PC-3 (cell line): Measurements from ENCODE around the gene SNAP47. TPM values are rescaled to one million over a fixed set of nuclear protein-coding genes. Genes with fewer than 3 reads are reported as not detected.

Source experiments
- ATAC-seq: fragments of 200-7000 bp; cut with Tn5 transposase; 2 replicates; pipeline ENCODE4 v1.9.1; 2020; ENCODE audit warnings: mild to moderate bottlenecking, moderate library complexity
- BruUV-seq: library from RNA; stranded (reverse); fragments of 400-500 nt; replicated peaks from 2 replicates; lab custom pipeline; 2021; lab: Mats Ljungman, UMichigan
- CTCF ChIA-PET: fragments of 300-600 bp; sonication (Branson Sonifier 250); formaldehyde crosslinking; loops from one replicate; lab custom pipeline; 2022; ENCODE audit warnings: antibody characterized with exemption; lab: Charles Lee
- POLR2A ChIA-PET: fragments of 300-600 bp; sonication (Branson Sonifier 250); formaldehyde crosslinking; loops from one replicate; lab custom pipeline; 2022; ENCODE audit warnings: antibody characterized with exemption; ENCODE audit not compliant: unreplicated experiment; lab: Charles Lee
- DNase-seq: peaks from one replicate; pipeline ENCODE4 v3.0.0-alpha.2; 2015
- H2AFZ ChIP-seq: fragments of 300-600 bp; sonication (generic); 2 replicates; pipeline ENCODE4 v1.6.0; 2016; ENCODE audit warnings: antibody characterized with exemption, low read length
- H3F3A ChIP-seq: fragments of 300-600 bp; sonication (generic); one replicate; pipeline ENCODE4 v1.6.0; 2017; ENCODE audit warnings: antibody characterized with exemption, low read length, control low read depth, mild to moderate bottlenecking; ENCODE audit not compliant: unreplicated experiment
- H3K27ac ChIP-seq: fragments of 300-600 bp; sonication (generic); 2 replicates; pipeline ENCODE4 v1.5.1; 2016; ENCODE audit warnings: mild to moderate bottlenecking, low read length
- H3K27me3 ChIP-seq: fragments of 300-600 bp; sonication (generic); 2 replicates; pipeline ENCODE4 v1.6.1; 2016; ENCODE audit warnings: low read length, mixed read lengths
- H3K36me3 ChIP-seq: fragments of 300-600 bp; sonication (generic); 2 replicates; pipeline ENCODE4 v1.6.1; 2016; ENCODE audit warnings: low read depth, mixed run types, low read length, mixed read lengths
- H3K4me1 ChIP-seq: fragments of 300-600 bp; sonication (generic); 2 replicates; pipeline ENCODE4 v1.5.1; 2016; ENCODE audit warnings: low read length; ENCODE audit not compliant: insufficient read depth
- H3K4me2 ChIP-seq: fragments of 300-600 bp; sonication (generic); 2 replicates; pipeline ENCODE4 v1.6.0; 2016; ENCODE audit warnings: low read length
- H3K4me3 ChIP-seq: fragments of 300-600 bp; sonication (generic); 2 replicates; pipeline ENCODE4 v1.5.1; 2016; ENCODE audit warnings: mild to moderate bottlenecking, low read length, mixed read lengths
- H3K79me2 ChIP-seq: fragments of 300-600 bp; sonication (generic); 2 replicates; pipeline ENCODE4 v1.6.1; 2017; ENCODE audit warnings: low read length, mixed read lengths
- H3K9ac ChIP-seq: fragments of 300-600 bp; sonication (generic); 2 replicates; pipeline ENCODE4 v1.6.0; 2016; ENCODE audit warnings: mild to moderate bottlenecking, low read length
- H3K9me2 ChIP-seq: fragments of 300-600 bp; sonication (generic); replicated peaks from 2 replicates; pipeline ENCODE4 v1.6.1; 2016; ENCODE audit warnings: mixed run types, low read length, mixed read lengths
- H3K9me3 ChIP-seq: fragments of 300-600 bp; sonication (generic); 2 replicates; pipeline ENCODE4 v1.6.1; 2016; ENCODE audit warnings: low read length, mixed read lengths
- H4K20me1 ChIP-seq: fragments of 300-600 bp; sonication (generic); 2 replicates; pipeline ENCODE4 v1.6.1; 2016; ENCODE audit warnings: low read length, mixed read lengths
- EZH2 ChIP-seq: fragments of 300-600 bp; sonication (generic); IDR thresholded peaks from one replicate; pipeline ENCODE4 v1.6.1; 2017; ENCODE audit warnings: antibody characterized with exemption, mild to moderate bottlenecking, low read length; ENCODE audit not compliant: unreplicated experiment
- EZH2phosphoT487 ChIP-seq: fragments of 300-600 bp; sonication (generic); IDR thresholded peaks from 2 replicates; pipeline ENCODE4 v1.6.1; 2018; ENCODE audit warnings: mild to moderate bottlenecking, antibody characterized with exemption, low read length, borderline replicate concordance
- intact Hi-C: fragments of 100-400 bp; cut with micrococcal nuclease; formaldehyde crosslinking; loops from 2 replicates; pipeline ENCODE4 v1.9.0; 2023
- total RNA-seq: library from RNA; depleted of rRNA; stranded (reverse); fragments of >200 nt; gene quantifications from 2 replicates; pipeline ENCODE4 v1.2.3, GENCODE V29; 2014
- TF ChIP-seq, protein P1 (sequence below): fragments of 300-600 bp; sonication (generic); conservative IDR thresholded peaks from 2 replicates; pipeline ENCODE4 v1.5.1; 2017; ENCODE audit warnings: antibody characterized with exemption, low read depth, mild to moderate bottlenecking, low read length

The SNAP47 gene
- total RNA-seq, 1 experiment from 2014 or later = 123 TPM

- ChIA-PET CTCF (interaction anchor here (0.6 to 1.0 kb wide), 5 partner anchors 29 to 240 kb away, joined by 3 to 10 read pairs (median 8); no protein-coding TSS in a partner anchor), POLR2A (interaction anchor here (0.6 to 1.0 kb wide), 3 partner anchors 29 to 210 kb away, joined by 3 to 5 read pairs (median 3); no protein-coding TSS in a partner anchor)
- intact Hi-C loops = loop anchor here (1.0 to 10.0 kb wide), 3 partner anchors 25 to 325 kb away; partner anchors contain the start of genes ARF1, JMJD4 and SNAP47
- Histone ChIP-seq H3K36me3 (peaks cover 56% of the 10 kb centered on the region), H2AFZ (no peak overlapping the region), H3K4me1 (peaks cover 54% of the 10 kb centered on the region), H3K9me2 (no peaks in the 10 kb centered on the region), H3K27me3 (no peaks in the 10 kb centered on the region), H3F3A (peaks cover 8% of the 10 kb centered on the region), H3K9ac (no peak overlapping the region), H3K4me3 (0 out of 2 replicates have a peak overlapping the region, but pooled peaks have one; percentile 5), H3K4me2 (peak overlapping the region; percentile 59), H3K27ac (peak overlapping the region; percentile 29), H3K79me2 (peaks cover 71% of the 10 kb centered on the region), H4K20me1 (peaks cover 45% of the 10 kb centered on the region), H3K9me3 (no peaks in the 10 kb centered on the region)
- TF ChIP-seq EZH2 (no peak), EZH2phosphoT487 (no peak)
- TF ChIP-seq, protein P1, sequence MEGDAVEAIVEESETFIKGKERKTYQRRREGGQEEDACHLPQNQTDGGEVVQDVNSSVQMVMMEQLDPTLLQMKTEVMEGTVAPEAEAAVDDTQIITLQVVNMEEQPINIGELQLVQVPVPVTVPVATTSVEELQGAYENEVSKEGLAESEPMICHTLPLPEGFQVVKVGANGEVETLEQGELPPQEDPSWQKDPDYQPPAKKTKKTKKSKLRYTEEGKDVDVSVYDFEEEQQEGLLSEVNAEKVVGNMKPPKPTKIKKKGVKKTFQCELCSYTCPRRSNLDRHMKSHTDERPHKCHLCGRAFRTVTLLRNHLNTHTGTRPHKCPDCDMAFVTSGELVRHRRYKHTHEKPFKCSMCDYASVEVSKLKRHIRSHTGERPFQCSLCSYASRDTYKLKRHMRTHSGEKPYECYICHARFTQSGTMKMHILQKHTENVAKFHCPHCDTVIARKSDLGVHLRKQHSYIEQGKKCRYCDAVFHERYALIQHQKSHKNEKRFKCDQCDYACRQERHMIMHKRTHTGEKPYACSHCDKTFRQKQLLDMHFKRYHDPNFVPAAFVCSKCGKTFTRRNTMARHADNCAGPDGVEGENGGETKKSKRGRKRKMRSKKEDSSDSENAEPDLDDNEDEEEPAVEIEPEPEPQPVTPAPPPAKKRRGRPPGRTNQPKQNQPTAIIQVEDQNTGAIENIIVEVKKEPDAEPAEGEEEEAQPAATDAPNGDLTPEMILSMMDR = no peak
- peak; percentile 99 for DNase-seq
- ATAC-seq = peak; percentile 73
- no TSS peak for BruUV-seq
Measured at GRCh38 chr1:227759341-227760300, 24.4 kb downstream of the SNAP47 start.

DNA sequence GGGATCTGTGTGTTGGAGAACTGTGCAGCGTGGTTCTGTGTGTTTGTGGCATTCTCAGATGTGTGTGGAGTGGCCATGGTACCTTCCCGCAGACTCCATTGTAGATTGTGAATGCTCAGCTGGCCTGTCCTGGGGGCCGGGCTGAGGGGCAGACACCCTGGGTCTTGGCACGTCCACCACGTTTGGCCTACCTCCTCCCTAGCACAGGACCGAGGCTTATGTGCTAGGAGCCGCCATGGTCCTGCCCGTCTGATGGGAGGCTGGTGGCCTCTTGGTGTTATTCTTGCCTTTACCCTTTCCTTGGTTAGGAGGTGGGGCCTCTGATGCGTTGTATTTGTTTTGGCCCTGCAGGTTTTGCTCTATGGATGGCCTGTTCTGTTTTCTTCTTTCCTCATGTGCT is 25.1 kb downstream of the SNAP47 start:
- ATAC-seq = no peak
- peaks cover 60% of the 10 kb centered on the region for H3K4me1 ChIP-seq
- H3K4me2 ChIP-seq = peak overlapping the region; percentile 59; the same call in 1 of the 2 replicates
- no peak overlapping the region for H3K9ac ChIP-seq
- peaks cover 8% of the 10 kb centered on the region for H3F3A ChIP-seq
- H3K36me3 ChIP-seq = peaks cover 54% of the 10 kb centered on the region
- ChIA-PET POLR2A (no interaction called here), CTCF (no interaction called here)
- DNase-seq = no peak
- no peaks in the 10 kb centered on the region for H3K9me2 ChIP-seq
- no peaks in the 10 kb centered on the region for H3K27me3 ChIP-seq
- peaks cover 44% of the 10 kb centered on the region for H4K20me1 ChIP-seq
- H3K27ac ChIP-seq = no peak overlapping the region
- no peak overlapping the region for H2AFZ ChIP-seq
- BruUV-seq = no TSS peak
- no peak for TF ChIP-seq EZH2phosphoT487
- TF ChIP-seq EZH2 = no peak
- TF ChIP-seq, protein P1 = no peak
- no peaks in the 10 kb centered on the region for H3K9me3 ChIP-seq
- peaks cover 71% of the 10 kb centered on the region for H3K79me2 ChIP-seq
- H3K4me3 ChIP-seq = no peak overlapping the region
- intact Hi-C loops = loop anchor here (10.0 kb wide), 1 partner anchor 324 kb away; the partner anchor contains the start of gene ARF1
